ENCODE data around the gene HDLBP. TPM values are rescaled to one million over a fixed set of nuclear protein-coding genes. Genes with fewer than 3 reads are reported as not detected.

The HDLBP gene
- total and polyA plus RNA-seq, 10 donors, result 46.1 to 333 (median 244) TPM

DNA sequence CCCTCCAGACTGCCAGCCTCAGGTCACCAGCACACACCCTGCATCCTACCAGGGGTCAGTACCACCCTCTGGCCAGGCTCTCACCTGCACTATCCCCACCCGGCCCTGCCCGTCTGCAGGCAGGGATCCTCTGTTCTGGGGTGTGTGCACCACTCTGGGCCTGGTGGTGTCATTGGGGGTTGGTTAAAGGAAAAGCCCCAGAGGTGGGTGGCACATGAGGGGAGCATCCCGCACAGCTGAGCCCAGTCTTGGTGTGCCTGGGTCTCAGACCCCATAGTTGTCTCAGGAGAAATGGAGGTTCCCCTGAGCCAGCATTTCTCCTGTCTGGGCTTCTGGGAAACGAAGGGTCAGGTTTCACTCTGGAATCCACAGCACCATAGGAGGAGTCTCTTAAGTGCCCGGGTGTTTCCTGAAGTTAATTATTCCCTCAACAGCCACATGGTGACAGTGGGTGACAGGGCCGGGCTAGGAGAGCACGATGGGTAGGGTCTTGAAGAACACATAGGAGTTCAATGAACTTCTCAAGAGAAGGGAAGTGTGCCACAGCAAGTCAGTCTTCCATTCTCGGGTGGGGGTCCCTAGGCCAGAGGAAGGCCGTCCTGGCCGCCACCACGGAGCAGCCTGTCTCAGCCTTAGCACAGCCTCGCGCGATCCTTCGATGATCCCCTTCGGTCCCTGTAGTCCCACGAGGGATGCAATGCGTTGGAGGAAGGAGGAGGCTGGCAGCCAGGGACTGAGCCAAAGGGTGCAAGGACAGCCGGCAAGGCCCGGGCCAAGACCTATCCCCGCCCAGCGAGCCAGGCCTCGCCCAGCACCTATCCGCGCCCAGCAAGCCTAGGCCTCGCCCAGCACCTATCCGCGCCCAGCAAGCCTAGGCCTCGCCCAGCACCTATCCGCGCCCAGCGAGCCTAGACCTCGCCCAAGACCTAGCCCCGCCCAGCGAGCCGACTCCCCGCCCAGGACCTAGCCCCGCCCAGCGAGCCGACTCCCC, 39.5 kb upstream of the HDLBP start:
- peak; percentile 96 for DNase-seq
- Histone ChIP-seq H3K27me3 (replicated peaks in 1 of 7) (no peaks in the 10 kb centered on the region), H3K36me3 (peaks cover 9 to 49% (median 44%) of the 10 kb centered on the region in 6 donors), H3K9me3 (no peaks in the 10 kb centered on the region), H3K4me1 (peaks cover 20 to 48% (median 39%) of the 10 kb centered on the region in 6 donors), H3K27ac (peak overlapping the region in 7 of 8 donors; percentile 58 to 95 (median 72)), H3K4me3 (peak overlapping the region in 5 of 8 donors; percentile 10 to 60 (median 22))
- TF ChIP-seq POLR2A (IDR thresholded peaks at IDR 0.05) (no peak), POLR2AphosphoS5 (IDR thresholded peaks at IDR 0.05) (peak; percentile 62 to 80 (median 71))
- 31 to 71% (median 52%) methylated on average over 18 to 40 of the region's 40 CpGs for WGBS, 5 donors
- intact Hi-C loops (cut with DNase I; ENCODE audit: low total_unique reads), result loop anchor here (5.0 kb wide), 1 partner anchor 257 kb away; no protein-coding TSS in a partner anchor

GRCh38 chr2:241352227-241352626, 36.8 kb upstream of the HDLBP start:
- Histone ChIP-seq H3K27ac (no peak overlapping the region), H3K27me3 (replicated peaks in 1 of 7) (no peaks in the 10 kb centered on the region), H3K36me3 (peaks cover 13 to 76% (median 72%) of the 10 kb centered on the region in 6 donors), H3K4me3 (no peak overlapping the region), H3K4me1 (peaks cover 4 to 20% (median 12%) of the 10 kb centered on the region in 6 donors), H3K9me3 (no peaks in the 10 kb centered on the region)
- 91 to 97% (median 94%) methylated on average over 3 of the region's 3 CpGs for WGBS, 5 donors
- intact Hi-C loops (cut with DNase I; ENCODE audit: low total_unique reads), result no loop called here
- TF ChIP-seq POLR2AphosphoS5 (IDR thresholded peaks at IDR 0.05), result no peak
- TF ChIP-seq POLR2A (IDR thresholded peaks at IDR 0.05), result no peak
- TF ChIP-seq, protein P1, sequence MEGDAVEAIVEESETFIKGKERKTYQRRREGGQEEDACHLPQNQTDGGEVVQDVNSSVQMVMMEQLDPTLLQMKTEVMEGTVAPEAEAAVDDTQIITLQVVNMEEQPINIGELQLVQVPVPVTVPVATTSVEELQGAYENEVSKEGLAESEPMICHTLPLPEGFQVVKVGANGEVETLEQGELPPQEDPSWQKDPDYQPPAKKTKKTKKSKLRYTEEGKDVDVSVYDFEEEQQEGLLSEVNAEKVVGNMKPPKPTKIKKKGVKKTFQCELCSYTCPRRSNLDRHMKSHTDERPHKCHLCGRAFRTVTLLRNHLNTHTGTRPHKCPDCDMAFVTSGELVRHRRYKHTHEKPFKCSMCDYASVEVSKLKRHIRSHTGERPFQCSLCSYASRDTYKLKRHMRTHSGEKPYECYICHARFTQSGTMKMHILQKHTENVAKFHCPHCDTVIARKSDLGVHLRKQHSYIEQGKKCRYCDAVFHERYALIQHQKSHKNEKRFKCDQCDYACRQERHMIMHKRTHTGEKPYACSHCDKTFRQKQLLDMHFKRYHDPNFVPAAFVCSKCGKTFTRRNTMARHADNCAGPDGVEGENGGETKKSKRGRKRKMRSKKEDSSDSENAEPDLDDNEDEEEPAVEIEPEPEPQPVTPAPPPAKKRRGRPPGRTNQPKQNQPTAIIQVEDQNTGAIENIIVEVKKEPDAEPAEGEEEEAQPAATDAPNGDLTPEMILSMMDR (IDR thresholded peaks at IDR 0.05 in 8 of 11, conservative IDR thresholded peaks at IDR 0.05 in 3 of 11), result no peak
- DNase-seq, result no peak

GRCh38 chr2:241351640-241352031, 36.2 kb upstream of the HDLBP start:
- peaks cover 13 to 82% (median 78%) of the 10 kb centered on the region in 6 donors for H3K36me3 ChIP-seq
- no peak overlapping the region for H3K27ac ChIP-seq
- H3K4me3 ChIP-seq, result no peak overlapping the region
- WGBS, 5 donors, result 84 to 90% (median 85%) methylated on average over 3 of the region's 3 CpGs
- DNase-seq, result no peak
- no peaks in the 10 kb centered on the region for H3K9me3 ChIP-seq
- intact Hi-C loops (cut with DNase I; ENCODE audit: low total_unique reads), result no loop called here
- H3K4me1 ChIP-seq, result peaks cover 0 to 14% (median 7%) of the 10 kb centered on the region in 6 donors
- TF ChIP-seq, protein P1 (IDR thresholded peaks at IDR 0.05 in 8 of 11, conservative IDR thresholded peaks at IDR 0.05 in 3 of 11), result no peak
- TF ChIP-seq POLR2A (IDR thresholded peaks at IDR 0.05) (no peak), POLR2AphosphoS5 (IDR thresholded peaks at IDR 0.05) (no peak)
- H3K27me3 ChIP-seq (replicated peaks in 1 of 7), result no peaks in the 10 kb centered on the region

DNA sequence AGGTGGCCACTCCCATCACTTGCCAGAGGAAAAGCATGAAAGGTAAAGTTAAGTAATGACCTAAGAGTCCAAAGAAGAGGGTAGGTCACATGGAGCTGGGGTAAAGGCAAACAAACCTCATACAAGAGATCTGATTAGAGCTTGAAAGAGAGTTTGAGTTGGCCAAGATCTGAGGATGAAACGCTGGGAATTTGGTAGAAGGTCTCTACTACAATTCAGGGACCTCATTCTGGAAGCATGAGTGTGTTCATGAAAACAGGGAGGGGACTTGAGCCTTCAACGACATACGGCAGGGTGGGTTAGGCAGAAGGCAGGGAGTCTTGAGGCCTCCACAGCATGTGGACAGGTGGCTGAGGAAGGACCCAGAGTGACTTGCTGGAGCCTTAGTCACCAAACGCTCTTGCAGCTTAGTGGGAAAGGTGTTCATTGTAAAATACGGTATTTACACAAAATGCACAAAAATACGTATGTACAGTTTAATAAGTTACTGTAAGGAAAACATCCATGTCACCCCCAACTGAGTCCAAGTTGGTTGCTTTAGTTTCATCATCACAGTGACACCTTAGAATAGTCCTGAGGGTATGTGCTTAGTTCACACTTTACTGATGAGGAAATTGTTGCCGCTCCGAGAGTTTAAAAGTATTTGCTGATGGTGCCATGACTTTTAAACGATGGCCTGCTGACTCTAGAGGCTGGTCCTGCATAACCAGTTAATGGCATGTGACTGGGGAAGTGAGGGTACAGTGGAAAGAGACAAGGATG, 35.6 kb upstream of the HDLBP start:
- peaks cover 0 to 11% (median 4%) of the 10 kb centered on the region in 6 donors for H3K4me1 ChIP-seq
- H3K4me3 ChIP-seq, result no peak overlapping the region
- intact Hi-C loops (cut with DNase I; ENCODE audit: low total_unique reads), result no loop called here
- H3K9me3 ChIP-seq, result no peaks in the 10 kb centered on the region
- H3K36me3 ChIP-seq, result peaks cover 13 to 88% (median 83%) of the 10 kb centered on the region in 6 donors
- no peak overlapping the region for H3K27ac ChIP-seq
- H3K27me3 ChIP-seq (replicated peaks in 1 of 7), result no peaks in the 10 kb centered on the region
- no peak for TF ChIP-seq POLR2AphosphoS5 (IDR thresholded peaks at IDR 0.05)
- TF ChIP-seq, protein P1 (IDR thresholded peaks at IDR 0.05 in 8 of 11, conservative IDR thresholded peaks at IDR 0.05 in 3 of 11), result no peak
- no peak for TF ChIP-seq POLR2A (IDR thresholded peaks at IDR 0.05)
- DNase-seq, result no peak
- 92 to 93% (median 92%) methylated on average over 9 of the region's 9 CpGs for whole genome bisulfite sequencing, 5 donors

All from spleen (tissue), 11 donors.